Left lung (tissue), 10 donors: ENCODE results near the gene STAG3. TPM values are rescaled to one million over a fixed set of nuclear protein-coding genes. Genes with fewer than 3 reads are reported as not detected.

ENCODE experiments used
- ATAC-seq: fragments of 200-7000 bp; cut with Tn5 transposase; one replicate; pipeline ENCODE4 v1.9.1; 2020; ENCODE audit warnings: moderate library complexity
- DNase-seq, 4 donors: peaks; one replicate each; pipeline ENCODE4 v3.0.0-alpha.2; 2013 to 2020
- H3K27ac ChIP-seq, 2 donors: fragments of 200-600 bp; sonication (generic) in 1 of 2; one replicate each; pipeline versions ENCODE4 v1.5.0 to v1.8.0; 2020 to 2021
- H3K27me3 ChIP-seq, 2 donors: fragments of 200-600 bp; sonication (generic) in 1 of 2; one replicate each; pipeline versions ENCODE4 v1.5.0 to v1.8.0; 2020 to 2021
- H3K36me3 ChIP-seq, 2 donors: fragments of 200-600 bp; sonication (generic) in 1 of 2; one replicate each; pipeline versions ENCODE4 v1.5.0 to v1.8.0; 2020 to 2021
- H3K4me1 ChIP-seq, 2 donors: fragments of 200-600 bp; one replicate each; pipeline ENCODE4 v1.8.0; 2021
- H3K4me3 ChIP-seq, 2 donors: fragments of 200-600 bp; sonication (generic) in 1 of 2; one replicate each; pipeline versions ENCODE4 v1.5.0 to v1.8.0; 2020 to 2021; ENCODE audit warnings: mild to moderate bottlenecking in 1 of 2
- H3K9me3 ChIP-seq, 2 donors: fragments of 200-600 bp; sonication (generic) in 1 of 2; one replicate each; pipeline versions ENCODE4 v1.5.0 to v1.8.0; 2020 to 2021
- intact Hi-C, 2 donors: fragments of 100-400 bp; cut with DNase I; formaldehyde crosslinking; loops; one replicate each; pipeline versions ENCODE4 v1.11.2 to v1.14.2; 2022
- polyA plus RNA-seq, 6 donors: library from polyadenylated mRNA; unstranded; fragments of 120-200 nt; gene quantifications; one replicate each; pipeline ENCODE4 v1.2.1, GENCODE V29; 2013; ENCODE audit not compliant: insufficient read length in 6 of 6
- total RNA-seq, 2 donors: library from RNA; stranded (reverse); fragmentation: NEBNext Ultra II Directional; extraction: Animal tissue kit (Norgen Biotek cat#: 25700); gene quantifications; one replicate each; pipeline ENCODE4 v1.2.1, GENCODE V29; 2021
- TF ChIP-seq, protein P1 (sequence below), 2 donors: fragments of 200-600 bp; sonication (generic) in 1 of 2; IDR thresholded peaks; one replicate each; pipeline versions ENCODE4 v1.5.0 to v1.8.0; 2021; ENCODE audit warnings: antibody characterized with exemption in 2 of 2
- donor health status: DM: no; HTN: yes; CAD: no.
- donor health status: DM: no; HTN: no; CAD: no.

The STAG3 gene
- total and polyA plus RNA-seq, 8 donors: 0.96 to 27.3 (median 22.4) TPM

DNA sequence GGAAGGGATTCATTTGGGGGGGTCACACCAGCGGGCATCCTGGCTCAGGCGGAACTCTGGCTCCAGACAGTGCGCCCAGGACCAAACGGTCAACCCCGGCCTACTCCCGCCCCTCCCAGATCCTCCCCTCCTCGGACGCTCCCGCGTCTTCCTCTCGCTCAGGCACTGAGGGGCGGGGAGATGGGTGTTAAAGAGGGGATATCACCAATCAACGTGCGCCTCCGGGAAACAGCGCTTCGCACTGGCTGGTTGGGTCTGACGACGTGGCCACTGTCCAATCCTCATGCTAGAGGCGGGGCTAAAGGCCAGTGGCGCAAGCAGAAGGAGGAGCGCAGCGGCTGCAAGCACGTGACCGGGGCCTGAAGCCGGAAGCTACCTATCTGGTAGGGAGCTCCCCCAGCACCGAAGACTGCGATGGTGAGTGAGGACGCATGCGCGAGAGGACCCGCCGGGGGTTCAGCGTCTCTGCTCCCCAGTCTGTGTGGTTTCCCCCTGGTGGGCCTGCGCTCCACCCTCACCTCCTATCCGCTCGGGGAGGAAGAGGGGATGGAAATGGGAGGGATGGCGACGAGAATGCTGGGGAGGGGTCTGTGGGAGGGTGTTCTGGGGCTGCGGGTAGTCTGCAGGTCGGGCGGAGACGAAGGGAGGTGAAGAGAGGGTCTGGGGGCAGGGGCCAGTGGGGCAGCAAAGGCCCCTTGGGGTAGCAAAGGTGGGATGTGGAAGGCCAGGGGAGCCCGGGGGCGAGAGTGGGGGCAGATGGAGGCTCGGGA is 29.0 kb upstream of the STAG3 start, which contains the start of gene LAMTOR4:
LAMTOR4 (plus strand) TSS at position 360 of the 770 bp plus-strand sequence; CDS start at position 415, 55 bp downstream.
- H3K36me3 ChIP-seq: peaks cover 0 to 15% of the 10 kb centered on the region in 2 donors
- peaks cover 8 to 53% of the 10 kb centered on the region in 2 donors for H3K4me1 ChIP-seq
- H3K4me3 ChIP-seq: peak within 1 kb of the TSS; percentile 74 to 82
- TF ChIP-seq, protein P1, sequence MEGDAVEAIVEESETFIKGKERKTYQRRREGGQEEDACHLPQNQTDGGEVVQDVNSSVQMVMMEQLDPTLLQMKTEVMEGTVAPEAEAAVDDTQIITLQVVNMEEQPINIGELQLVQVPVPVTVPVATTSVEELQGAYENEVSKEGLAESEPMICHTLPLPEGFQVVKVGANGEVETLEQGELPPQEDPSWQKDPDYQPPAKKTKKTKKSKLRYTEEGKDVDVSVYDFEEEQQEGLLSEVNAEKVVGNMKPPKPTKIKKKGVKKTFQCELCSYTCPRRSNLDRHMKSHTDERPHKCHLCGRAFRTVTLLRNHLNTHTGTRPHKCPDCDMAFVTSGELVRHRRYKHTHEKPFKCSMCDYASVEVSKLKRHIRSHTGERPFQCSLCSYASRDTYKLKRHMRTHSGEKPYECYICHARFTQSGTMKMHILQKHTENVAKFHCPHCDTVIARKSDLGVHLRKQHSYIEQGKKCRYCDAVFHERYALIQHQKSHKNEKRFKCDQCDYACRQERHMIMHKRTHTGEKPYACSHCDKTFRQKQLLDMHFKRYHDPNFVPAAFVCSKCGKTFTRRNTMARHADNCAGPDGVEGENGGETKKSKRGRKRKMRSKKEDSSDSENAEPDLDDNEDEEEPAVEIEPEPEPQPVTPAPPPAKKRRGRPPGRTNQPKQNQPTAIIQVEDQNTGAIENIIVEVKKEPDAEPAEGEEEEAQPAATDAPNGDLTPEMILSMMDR (IDR thresholded peaks at IDR 0.05): no peak
- ATAC-seq: peak; percentile 98
- DNase-seq: peak; percentile 97 to 99 (median 98)
- intact Hi-C loops: no loop called here
- H3K9me3 ChIP-seq: no peaks in the 10 kb centered on the region
- no peaks in the 10 kb centered on the region for H3K27me3 ChIP-seq
- H3K27ac ChIP-seq: peak within 1 kb of the TSS; percentile 67 to 84

DNA sequence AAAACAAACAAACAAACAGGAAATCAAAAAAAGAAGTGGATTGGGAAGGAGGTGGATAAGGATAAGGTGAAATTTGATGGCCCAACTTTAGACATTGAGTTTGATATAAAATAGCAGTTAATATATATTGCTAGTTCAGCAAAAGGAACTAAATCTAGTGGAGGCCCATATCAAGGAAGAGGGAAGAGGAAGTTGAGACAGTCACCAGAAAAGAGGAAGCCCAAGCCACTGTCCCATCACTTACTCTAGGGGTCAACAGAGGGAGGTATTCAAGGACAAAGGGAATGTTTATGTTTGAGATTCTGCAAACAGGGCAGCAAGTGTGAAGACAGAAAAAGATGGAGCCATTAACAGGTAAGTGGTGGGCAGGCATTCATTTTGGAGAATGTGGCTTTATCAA is 25.3 kb upstream of the STAG3 start:
- intact Hi-C loops: no loop called here
- no peak for ATAC-seq
- Histone ChIP-seq H3K27me3 (no peaks in the 10 kb centered on the region), H3K4me1 (peaks cover 12 to 89% of the 10 kb centered on the region in 2 donors), H3K27ac (peak overlapping the region in 1 of 2 donors; percentile 76), H3K4me3 (no peak overlapping the region), H3K9me3 (no peaks in the 10 kb centered on the region), H3K36me3 (peaks cover 0 to 46% of the 10 kb centered on the region in 2 donors)
- no peak for DNase-seq
- TF ChIP-seq, protein P1 (IDR thresholded peaks at IDR 0.05): no peak

DNA sequence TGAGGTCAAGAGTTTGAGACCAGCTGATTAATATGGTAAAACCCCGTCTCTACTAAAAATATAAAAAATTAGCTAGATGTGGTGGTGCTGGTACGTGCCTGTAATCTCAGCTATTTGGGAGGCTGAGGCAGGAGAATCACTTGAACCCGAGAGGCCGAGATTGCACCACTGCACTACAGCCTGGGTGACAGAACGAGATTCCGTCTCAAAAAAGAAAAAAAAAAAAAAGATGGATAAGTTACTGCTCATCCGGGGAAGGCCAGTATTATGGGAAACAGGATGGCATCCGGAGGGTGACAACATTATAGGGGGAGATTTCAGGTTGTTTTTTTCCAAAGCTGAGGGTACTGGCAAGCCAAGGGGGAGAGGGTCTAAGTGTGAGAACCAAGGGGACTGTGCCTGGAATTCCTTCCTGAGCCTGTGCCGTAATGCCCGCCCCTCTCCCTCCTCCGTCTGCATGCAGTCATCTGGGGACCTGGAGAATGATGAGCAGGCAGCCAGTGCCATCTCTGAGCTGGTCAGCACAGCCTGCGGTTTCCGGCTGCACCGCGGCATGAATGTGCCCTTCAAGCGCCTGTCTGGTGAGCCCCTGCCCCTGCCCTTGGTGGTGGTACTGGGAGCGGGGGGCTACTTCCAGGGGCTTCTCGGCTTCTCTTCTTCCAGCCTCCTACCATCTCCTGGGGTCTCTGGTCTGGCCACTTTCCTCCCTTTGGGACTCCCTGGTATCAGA is 24.6 kb upstream of the STAG3 start:
- ATAC-seq (no peak), DNase-seq (no peak)
- intact Hi-C loops: no loop called here
- TF ChIP-seq, protein P1 (IDR thresholded peaks at IDR 0.05): no peak
- H3K27me3 ChIP-seq: no peaks in the 10 kb centered on the region
- peak overlapping the region in 1 of 2 donors; percentile 76 for H3K27ac ChIP-seq
- no peak overlapping the region for H3K4me3 ChIP-seq
- H3K9me3 ChIP-seq: no peaks in the 10 kb centered on the region
- peaks cover 13 to 90% of the 10 kb centered on the region in 2 donors for H3K4me1 ChIP-seq
- H3K36me3 ChIP-seq: peaks cover 0 to 46% of the 10 kb centered on the region in 2 donors

DNA sequence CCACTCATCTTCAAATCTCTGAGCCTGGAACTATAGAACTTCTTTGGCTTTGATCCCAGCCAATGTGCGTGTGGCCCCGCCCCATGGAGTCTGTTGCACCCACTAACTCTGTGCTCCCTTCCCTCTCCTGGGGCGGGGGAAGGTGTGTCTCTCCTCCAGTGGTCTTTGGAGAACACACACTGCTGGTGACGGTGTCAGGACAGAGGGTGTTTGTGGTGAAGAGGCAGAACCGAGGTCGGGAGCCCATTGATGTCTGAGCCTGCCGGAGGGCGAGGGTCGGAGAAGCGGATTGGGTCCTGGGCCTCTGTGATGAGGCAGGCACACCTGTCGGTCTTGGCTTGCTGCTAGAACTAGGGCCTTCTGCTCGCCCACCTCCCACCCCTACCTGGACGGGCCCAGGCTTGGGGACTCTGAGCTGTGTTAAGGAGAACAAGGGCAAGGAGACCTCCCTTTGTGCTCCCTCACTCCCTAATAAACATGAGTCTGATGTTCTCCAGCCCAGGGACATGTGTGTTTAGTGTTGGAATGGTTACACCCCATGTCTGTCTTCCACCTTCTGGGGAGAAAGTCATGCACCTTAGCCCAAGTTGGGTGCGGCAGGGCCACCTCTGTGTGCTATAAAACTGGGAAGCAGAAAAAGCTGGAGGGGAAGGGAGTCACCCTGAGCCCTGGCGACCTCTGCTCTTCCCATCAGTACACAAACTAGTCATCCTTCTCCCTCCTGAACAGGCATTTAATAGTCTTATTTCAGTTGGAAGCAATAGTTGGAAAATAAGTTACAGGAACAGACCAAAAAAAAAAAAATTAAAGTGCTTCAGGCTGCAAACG is 23.8 kb upstream of the STAG3 start:
- TF ChIP-seq, protein P1 (IDR thresholded peaks at IDR 0.05): no peak
- H3K27ac ChIP-seq: peak overlapping the region in 1 of 2 donors; percentile 28
- intact Hi-C loops: no loop called here
- H3K36me3 ChIP-seq: peaks cover 0 to 46% of the 10 kb centered on the region in 2 donors
- H3K4me1 ChIP-seq: peaks cover 14 to 89% of the 10 kb centered on the region in 2 donors
- no peak for DNase-seq
- no peak for ATAC-seq
- no peak overlapping the region for H3K4me3 ChIP-seq
- no peaks in the 10 kb centered on the region for H3K9me3 ChIP-seq
- no peaks in the 10 kb centered on the region for H3K27me3 ChIP-seq
